ENCODE data around the gene FAM83D.
A peak's percentile ranks its signal among the peaks of the same experiment; 100 is the strongest.
"Not testable (repeated sequence)": the region's sequence is repeated elsewhere in the genome, so short reads cannot be mapped to it uniquely, and the experiment has no call there.

FAM83D gene

DNA sequence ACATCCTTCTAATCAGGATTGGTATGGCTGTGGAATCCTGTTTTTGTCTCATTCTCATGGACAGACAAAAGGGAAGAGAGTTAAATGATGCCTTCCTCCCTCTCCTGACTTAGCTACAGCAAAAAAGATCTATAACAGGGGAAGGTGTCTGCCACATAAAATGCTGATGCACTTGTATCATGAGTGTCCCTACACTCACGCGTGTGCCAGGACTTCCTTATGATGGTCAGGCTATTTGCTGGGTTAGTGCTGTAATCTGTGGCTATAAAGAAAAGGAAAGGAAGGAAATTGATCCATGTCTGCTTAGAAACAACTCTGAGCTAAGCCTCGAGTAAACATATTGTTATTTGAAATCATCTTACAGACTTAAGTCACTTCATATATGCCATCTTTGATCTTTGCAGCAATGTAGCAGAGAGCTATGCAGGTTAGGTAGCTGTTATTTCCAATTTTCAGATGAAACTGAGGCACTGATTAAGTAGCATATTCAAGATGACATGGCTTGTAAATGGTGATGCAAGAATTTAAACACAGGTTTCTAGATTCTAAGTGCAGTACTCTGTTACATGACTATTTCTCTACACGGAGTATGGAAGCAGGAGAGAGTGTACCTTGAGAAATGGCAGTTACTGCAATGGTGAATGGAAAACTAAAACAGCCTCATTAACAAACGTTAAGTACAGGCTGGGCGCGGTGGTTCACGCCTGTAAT is 27.6 kb downstream of the FAM83D start:
- H3K4me3 ChIP-seq (ENCODE audit: low read depth, low read length) = no peak overlapping the region
- TF ChIP-seq, protein P1, sequence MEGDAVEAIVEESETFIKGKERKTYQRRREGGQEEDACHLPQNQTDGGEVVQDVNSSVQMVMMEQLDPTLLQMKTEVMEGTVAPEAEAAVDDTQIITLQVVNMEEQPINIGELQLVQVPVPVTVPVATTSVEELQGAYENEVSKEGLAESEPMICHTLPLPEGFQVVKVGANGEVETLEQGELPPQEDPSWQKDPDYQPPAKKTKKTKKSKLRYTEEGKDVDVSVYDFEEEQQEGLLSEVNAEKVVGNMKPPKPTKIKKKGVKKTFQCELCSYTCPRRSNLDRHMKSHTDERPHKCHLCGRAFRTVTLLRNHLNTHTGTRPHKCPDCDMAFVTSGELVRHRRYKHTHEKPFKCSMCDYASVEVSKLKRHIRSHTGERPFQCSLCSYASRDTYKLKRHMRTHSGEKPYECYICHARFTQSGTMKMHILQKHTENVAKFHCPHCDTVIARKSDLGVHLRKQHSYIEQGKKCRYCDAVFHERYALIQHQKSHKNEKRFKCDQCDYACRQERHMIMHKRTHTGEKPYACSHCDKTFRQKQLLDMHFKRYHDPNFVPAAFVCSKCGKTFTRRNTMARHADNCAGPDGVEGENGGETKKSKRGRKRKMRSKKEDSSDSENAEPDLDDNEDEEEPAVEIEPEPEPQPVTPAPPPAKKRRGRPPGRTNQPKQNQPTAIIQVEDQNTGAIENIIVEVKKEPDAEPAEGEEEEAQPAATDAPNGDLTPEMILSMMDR (IDR thresholded peaks at IDR 0.05; ENCODE audit: borderline replicate concordance, insufficient read depth, low read depth, low read length) = no peak

- TF ChIP-seq, protein P1 (IDR thresholded peaks at IDR 0.05; ENCODE audit: borderline replicate concordance, insufficient read depth, low read depth, low read length) = no peak
- H3K4me3 ChIP-seq (ENCODE audit: low read depth, low read length) = no peak overlapping the region
These were observed 31.1 kb downstream of the FAM83D start for GRCh38 chr20:38957235-38957876.

GRCh38 chr20:38957915-38958485 is 31.8 kb downstream of the FAM83D start:
- TF ChIP-seq, protein P1 (IDR thresholded peaks at IDR 0.05; ENCODE audit: borderline replicate concordance, insufficient read depth, low read depth, low read length) = no peak
- H3K4me3 ChIP-seq (ENCODE audit: low read depth, low read length) = no peak overlapping the region

DNA sequence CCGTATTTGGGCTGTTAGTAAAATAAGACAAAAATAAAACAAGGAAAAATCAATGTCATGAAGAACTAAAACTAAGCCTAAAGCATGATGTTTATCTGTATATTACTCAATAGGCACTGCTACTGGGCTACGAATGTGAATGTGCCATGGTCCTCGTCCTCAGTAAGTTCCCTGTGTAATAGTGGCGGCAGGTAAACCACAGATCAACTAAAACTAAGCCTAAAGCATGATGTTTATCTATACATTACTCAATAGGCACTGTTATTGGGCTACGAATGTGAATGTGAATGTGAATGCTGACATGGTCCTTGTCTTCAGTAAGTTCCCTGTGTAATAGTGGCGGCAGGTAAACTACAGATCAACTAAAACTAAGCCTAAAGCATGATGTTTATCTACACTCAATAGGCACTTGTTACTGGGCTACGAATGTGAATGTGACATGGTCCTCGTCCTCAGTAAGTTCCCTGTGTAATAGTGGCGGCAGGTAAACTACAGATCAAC is 34.0 kb downstream of the FAM83D start:
- not testable (repeated sequence) for H3K4me3 ChIP-seq (ENCODE audit: low read depth, low read length)

DNA sequence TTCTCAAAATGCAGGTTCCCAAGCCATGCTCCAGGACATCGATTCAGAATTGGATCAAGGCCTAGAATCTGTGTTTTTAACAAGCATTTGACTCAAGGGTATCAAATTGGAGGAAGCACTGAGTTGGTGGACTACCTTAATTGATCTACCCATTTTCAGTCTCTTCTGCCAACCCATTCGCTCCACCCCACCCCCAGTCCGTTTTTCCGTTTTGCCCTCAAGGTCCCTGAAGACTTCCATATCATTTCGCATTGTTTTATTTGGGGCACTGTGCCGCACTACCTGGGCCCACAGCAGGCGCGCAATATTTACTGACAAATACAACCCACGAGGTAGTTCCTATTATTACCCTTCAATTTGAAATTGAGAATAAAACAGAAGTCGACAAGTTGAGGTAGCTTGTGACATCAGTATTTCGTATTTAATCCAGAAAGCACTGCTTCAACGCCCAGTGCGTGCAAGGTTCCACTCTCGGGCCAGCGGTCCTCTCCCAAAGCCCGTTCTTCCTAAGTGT is 35.4 kb downstream of the FAM83D start:
- TF ChIP-seq, protein P1 (IDR thresholded peaks at IDR 0.05; ENCODE audit: borderline replicate concordance, insufficient read depth, low read depth, low read length) = no peak

GRCh38 chr20:38962044-38962927 is 36.1 kb downstream of the FAM83D start, which contains the start of gene DHX35:
TSS of gene DHX35 (plus strand) at chr20:38962344. CDS start at chr20:38962368, 24 bp downstream.
- TF ChIP-seq, protein P1 (IDR thresholded peaks at IDR 0.05; ENCODE audit: borderline replicate concordance, insufficient read depth, low read depth, low read length) = peak; percentile 34

More for the DNA sequence above, 35.4 kb downstream of the FAM83D start:
- peak overlapping the region; percentile 68 for H3K4me3 ChIP-seq (ENCODE audit: low read depth, low read length)

More at GRCh38 chr20:38962044-38962927, 36.1 kb downstream of the FAM83D start, which contains the start of gene DHX35:
- H3K4me3 ChIP-seq (ENCODE audit: low read depth, low read length) = peak within 1 kb of the TSS; percentile 68

Data from GM12875 (cell line).